ENCODE results near the gene USO1.
"Not testable (repeated sequence)": the region's sequence is repeated elsewhere in the genome, so short reads cannot be mapped to it uniquely, and the experiment has no call there.

The USO1 gene

GRCh38 chr4:75714011-75714410 lies 10.4 kb upstream of the USO1 start:
- DNase-seq (ENCODE audit: low read depth) = no peak

GRCh38 chr4:75714704-75715103 lies 9.7 kb upstream of the USO1 start:
- DNase-seq (ENCODE audit: low read depth) = no peak

GRCh38 chr4:75715105-75715799 lies 9.1 kb upstream of the USO1 start:
- no peak for DNase-seq (ENCODE audit: low read depth)

- DNase-seq (ENCODE audit: low read depth) = not testable (repeated sequence)
Observed at GRCh38 chr4:75716054-75716453, 8.3 kb upstream of the USO1 start.

GRCh38 chr4:75717408-75717807 lies 7.0 kb upstream of the USO1 start:
- DNase-seq (ENCODE audit: low read depth) = no peak

- no peak for DNase-seq (ENCODE audit: low read depth)
Observed at GRCh38 chr4:75718529-75718928, 5.8 kb upstream of the USO1 start.

GRCh38 chr4:75722417-75722816 lies 2.0 kb upstream of the USO1 start:
- no peak for DNase-seq (ENCODE audit: low read depth)

GRCh38 chr4:75723163-75724065 lies 963 bp upstream of the USO1 start:
- no peak for DNase-seq (ENCODE audit: low read depth)

GRCh38 chr4:75724867-75725724 lies 719 bp downstream of the USO1 start:
- DNase-seq (ENCODE audit: low read depth) = peak; percentile 31

GRCh38 chr4:75725942-75726538 lies 1.7 kb downstream of the USO1 start:
- not testable (repeated sequence) for DNase-seq (ENCODE audit: low read depth)

- no peak for DNase-seq (ENCODE audit: low read depth)
Observed at GRCh38 chr4:75726577-75726976, 2.2 kb downstream of the USO1 start.

GRCh38 chr4:75727073-75727472 lies 2.7 kb downstream of the USO1 start:
- DNase-seq (ENCODE audit: low read depth) = no peak

GRCh38 chr4:75729836-75730235 lies 5.5 kb downstream of the USO1 start:
- DNase-seq (ENCODE audit: low read depth) = no peak

- DNase-seq (ENCODE audit: low read depth) = no peak
Observed at GRCh38 chr4:75733369-75733768, 9.0 kb downstream of the USO1 start.

- no peak for DNase-seq (ENCODE audit: low read depth)
Observed at GRCh38 chr4:75735525-75735924, 11.1 kb downstream of the USO1 start.

- DNase-seq (ENCODE audit: low read depth) = no peak
Observed at GRCh38 chr4:75736862-75737261, 12.5 kb downstream of the USO1 start.

GRCh38 chr4:75737398-75737797 lies 13.0 kb downstream of the USO1 start:
- DNase-seq (ENCODE audit: low read depth) = no peak

GRCh38 chr4:75741027-75741426 lies 16.6 kb downstream of the USO1 start:
- DNase-seq (ENCODE audit: low read depth) = no peak

GRCh38 chr4:75742451-75742850 lies 18.1 kb downstream of the USO1 start:
- no peak for DNase-seq (ENCODE audit: low read depth)

GRCh38 chr4:75745161-75745560 lies 20.8 kb downstream of the USO1 start:
- no peak for DNase-seq (ENCODE audit: low read depth)

GRCh38 chr4:75745721-75746199 lies 21.4 kb downstream of the USO1 start:
- DNase-seq (ENCODE audit: low read depth) = no peak

GRCh38 chr4:75752637-75753036 lies 28.3 kb downstream of the USO1 start:
- DNase-seq (ENCODE audit: low read depth) = no peak
